NCI-H2107 treated with DMSO at 0.1 percent for 48 hours (cell line): ENCODE measurements around the gene GRIP1.
A peak's percentile ranks its signal among the peaks of the same experiment; 100 is the strongest.

Experiments
- DNase-seq: peaks from one replicate; lab custom pipeline; 2025; ENCODE audit not compliant: unreplicated experiment; lab: John Stamatoyannopoulos, UW

GRIP1 gene

DNA sequence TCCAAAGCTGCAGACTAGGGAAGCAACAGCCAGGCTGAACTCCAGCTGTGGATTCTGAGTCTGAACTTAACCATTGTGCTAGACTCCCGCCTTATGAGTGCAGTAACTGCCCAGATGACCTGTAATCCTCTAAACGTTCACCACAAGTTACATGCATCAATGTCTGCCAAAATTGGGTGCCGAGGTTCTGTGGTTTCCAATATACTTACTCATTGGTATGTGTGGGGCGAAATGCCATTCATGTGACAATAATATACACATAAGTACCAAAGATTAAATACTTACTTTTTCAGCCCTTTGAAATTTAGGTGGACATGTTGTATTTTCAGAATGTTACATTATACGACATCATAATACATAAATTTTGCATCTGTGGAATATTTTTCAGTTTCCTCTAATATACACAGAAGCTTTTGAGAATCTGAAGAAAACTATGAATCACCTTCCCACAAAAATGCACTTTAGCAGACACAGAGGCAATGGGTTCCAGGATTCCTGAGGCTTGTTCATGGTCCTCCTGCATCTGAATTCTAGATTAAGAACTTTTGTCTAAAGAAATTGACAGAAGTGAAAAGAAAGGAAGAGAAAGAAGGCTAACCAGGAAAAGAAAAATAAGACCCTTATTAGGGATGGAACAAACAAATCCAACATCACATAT is 31.7 kb downstream of the GRIP1 start:
- DNase-seq = no peak

GRCh38 chr12:66644151-66644550 is 34.7 kb downstream of the GRIP1 start:
- no peak for DNase-seq

DNA sequence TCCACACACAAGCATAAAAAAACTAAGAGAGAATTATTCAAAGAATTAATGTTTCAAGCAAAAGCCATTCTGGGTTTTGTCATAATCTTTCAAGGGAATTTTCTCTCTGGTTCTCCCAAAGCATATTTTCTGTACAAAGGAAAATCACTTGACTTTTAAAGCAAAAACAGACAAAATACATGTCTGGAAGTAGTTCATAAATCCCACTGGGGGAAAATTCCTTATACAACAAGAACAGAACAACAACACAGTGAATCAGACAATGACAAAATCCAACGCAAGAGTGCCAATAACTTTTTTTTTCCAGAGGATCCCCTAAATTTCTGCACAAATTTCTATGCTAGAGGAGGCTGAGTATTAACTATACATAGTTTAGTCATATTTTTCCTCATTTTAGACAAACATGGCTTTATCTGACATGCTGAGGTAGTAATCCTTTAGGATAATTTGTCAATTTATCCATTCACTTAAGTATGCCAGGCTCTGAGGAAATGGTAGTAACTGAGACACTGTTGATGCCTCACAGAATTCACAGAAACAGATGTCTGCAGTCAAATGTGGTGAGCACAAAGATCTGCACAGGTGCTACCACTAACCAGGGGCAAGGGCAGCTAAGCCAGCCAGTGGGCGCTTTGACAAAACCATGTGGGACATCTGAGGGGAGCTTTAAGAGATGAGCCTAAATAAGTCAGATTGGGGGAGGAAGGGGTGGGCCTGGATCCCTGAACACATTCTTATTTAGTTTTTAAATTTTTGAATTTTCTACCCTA is 38.0 kb downstream of the GRIP1 start:
- DNase-seq = no peak

DNA sequence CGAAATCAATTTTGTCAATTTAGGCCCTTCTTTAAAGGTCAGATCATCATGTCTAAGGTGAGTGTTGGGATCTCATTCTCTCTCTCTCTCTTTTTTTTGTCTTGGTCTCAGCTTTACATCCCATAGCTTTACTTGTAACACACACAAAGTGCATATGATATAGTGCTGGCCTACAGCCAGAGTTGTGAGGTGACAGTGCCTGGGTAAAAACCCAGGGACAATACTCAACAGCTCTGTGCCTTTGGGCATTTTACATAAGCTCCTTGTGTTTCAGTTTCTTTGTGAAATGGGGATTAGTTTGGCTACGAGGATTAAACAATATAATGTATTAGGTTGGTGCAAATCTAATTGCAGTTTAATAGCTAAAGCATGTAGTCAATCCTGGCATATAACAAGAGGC is 40.2 kb downstream of the GRIP1 start:
- DNase-seq = no peak

DNA sequence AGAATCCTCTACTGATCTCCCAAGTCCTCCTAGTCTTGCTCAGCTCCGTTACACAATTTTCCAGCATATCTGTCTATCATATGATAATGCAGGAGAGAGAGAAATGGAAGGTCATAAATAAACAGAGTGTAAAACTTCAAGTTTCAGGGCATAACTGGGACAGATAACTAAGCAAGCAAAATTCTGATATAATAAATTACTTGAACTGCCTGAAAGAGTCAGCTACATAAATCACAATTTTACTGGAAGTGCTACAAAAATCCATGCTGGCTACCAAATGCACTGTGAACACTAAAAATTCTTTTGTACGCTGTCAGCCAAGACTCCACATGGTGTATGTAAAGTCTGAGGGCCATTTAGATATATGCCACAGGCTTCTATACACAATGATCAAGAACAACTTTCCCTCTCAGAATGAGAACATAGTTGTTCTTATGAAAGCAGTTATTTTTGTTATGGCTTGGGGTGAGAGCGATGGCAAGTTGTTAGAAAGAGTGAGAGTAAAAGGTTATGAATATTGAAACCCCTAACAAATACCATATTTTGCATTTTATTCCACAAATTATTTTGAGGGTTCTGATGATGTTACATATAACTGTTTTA is 41.1 kb downstream of the GRIP1 start:
- DNase-seq = no peak

DNA sequence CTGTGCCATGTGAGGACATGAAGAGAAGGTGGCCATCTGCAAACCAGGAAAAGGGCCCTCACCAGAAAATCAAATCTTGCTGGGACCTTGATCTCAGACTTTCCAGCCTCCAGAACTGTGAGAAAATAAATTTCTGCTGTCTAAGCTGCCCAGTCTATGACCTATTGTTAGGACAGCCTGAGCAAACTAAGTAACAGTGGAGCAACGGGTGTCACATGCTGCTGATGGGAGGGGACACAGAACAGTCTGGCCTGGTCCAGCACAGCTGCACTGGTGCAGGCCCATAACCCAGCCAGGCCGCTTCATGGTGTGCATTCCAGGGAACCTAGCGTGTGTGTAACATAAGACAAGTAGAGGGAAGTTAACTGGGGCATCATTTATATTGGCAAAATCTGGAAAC is 42.1 kb downstream of the GRIP1 start:
- no peak for DNase-seq

DNA sequence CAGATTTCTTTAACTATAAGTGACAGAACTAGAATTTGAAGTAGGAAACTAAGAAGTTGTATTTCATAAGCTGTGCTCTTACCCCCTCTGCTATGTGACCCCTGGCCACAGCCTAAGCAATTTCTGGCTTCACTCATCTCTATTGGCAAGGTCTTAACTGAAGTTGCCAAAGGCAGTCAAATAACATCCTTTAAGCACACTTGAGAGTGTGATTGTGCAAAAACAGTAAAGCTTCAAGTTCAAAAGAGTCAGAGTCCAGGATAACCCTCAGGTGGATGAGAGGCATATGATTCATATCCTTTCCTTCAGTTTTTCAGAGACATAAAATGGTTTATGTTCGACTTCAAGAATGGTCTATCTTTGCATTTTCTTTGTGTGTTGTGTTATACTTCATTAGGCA is 45.2 kb downstream of the GRIP1 start:
- DNase-seq = no peak

GRCh38 chr12:66629138-66629870 is 49.6 kb downstream of the GRIP1 start:
- DNase-seq = no peak

- peak; percentile 22 for DNase-seq
These were observed 50.9 kb downstream of the GRIP1 start for GRCh38 chr12:66627988-66628317.

DNA sequence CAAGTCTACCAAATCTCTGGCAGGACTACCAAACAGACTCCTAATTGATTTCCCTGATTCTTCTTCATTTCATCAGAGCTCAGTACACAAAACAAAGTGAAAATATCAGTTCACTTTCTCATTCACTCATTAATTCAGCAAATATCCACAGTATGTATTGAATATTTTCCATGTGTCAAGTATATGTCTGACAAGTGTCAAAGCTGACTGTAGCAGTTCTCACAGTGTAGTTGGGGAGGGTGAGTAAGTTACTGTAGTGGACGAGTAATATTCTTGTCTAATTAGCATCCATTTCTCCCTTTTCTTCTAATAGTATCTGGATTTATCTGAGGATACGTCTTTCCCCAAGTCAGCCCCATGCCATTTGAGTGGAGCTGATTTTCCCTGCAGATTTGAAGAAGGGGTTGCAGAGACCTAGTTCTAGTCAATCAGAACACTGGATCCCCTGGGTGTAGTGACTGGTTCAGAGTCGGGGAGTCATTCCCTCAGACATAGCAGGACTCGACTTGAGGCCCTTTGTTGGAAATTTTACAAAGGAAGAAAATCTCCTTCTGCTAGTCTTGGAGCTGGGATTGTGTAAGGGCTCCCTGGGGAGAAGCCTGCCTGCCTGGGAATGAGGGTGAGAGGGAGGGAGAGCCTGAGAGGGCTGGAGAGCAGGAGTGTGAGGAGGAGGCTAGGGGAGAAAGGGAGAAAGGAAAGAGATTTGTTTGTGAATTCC is 51.4 kb downstream of the GRIP1 start:
- no peak for DNase-seq

DNA sequence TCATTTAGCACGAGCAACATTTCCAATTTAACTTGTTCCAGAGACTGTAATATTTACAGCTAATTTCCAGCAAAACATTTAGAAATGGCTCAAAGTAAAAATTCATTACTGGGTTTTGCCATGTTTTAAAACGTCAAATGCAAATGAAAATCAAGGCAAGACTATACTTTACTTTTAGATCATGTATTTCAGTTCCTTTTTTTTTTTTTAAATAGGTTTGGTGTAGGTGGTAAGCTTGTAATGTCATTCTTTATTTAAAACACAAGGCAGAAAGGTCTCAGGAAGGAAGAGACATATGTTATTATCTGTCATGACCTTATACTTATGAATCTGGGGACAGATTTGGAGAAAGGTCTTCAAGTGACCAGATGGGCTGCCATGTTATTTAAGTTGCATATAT is 54.1 kb downstream of the GRIP1 start:
- no peak for DNase-seq

DNA sequence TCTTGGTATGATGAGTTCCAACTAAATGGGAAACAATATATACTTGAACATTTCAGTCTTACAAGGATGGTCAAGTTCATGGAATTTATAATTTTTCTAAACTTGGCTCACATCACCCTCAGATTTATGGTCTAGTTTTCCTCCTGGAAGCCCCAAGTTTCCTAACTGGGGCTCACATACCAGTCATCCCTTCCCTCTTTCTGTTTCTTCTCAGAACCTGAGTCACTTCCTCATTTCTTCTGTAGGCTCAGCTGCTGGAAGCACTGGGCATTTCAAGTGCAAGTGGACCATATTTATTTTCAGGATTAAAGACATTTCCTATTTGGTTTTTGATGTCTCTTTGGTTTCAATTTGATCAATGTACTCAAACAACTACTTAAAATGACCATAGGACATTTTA is 55.4 kb downstream of the GRIP1 start:
- DNase-seq = no peak

DNA sequence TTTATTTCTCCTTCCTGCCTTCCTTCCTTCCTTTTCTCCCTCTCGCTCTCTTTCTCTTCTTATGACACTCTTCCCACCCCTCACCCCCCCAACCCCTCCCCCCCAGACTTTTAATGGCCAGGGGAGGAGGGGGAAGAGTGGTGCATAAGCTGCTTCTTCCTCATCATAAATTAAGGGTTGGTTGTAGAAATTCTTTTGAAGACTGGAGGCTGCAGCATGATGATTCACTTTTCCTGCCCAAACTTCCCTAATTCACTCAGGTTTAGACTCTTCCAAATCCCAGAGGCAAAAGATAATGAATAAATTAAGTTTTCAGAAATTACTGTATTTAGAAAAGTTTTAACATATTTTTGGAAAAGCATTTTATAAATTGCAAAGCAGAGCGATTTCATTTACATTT is 58.2 kb downstream of the GRIP1 start:
- DNase-seq = no peak

DNA sequence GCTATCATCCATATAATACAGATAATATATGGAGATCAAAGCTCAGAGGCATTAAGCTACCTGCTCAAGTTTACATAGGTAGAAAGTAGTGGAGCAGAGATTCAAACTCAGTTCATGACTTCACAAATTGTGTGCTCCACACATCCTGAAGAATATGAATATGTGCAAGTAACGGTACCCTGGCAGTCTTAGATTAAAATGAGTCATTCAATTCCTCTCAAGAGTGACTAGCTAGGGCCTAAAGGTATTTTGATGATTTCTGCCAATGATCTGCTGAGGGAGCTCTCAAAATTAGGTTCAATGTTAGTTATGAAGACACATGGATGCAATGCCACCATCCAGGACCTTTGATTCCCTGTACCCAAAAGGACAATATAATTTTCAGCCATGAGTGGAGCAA is 58.9 kb downstream of the GRIP1 start:
- no peak for DNase-seq

DNA sequence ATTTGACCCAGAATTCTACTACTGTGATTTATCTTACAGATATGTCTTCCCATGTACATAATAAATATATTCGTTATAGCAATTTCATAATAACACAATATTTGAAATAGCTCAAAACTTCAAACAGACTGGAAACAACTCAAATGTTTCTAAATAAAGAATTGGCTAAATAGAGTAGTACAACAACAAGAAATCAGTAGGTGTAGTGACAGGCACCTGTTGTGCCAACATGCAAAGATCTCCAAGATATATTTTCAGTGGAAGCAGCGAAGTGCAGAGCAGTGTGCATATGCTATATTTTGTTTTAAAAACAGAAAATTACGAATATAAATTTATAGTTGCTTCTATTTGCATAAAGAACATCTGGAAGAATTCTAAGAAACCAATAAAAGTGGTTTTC is 60.9 kb downstream of the GRIP1 start:
- DNase-seq = no peak

DNA sequence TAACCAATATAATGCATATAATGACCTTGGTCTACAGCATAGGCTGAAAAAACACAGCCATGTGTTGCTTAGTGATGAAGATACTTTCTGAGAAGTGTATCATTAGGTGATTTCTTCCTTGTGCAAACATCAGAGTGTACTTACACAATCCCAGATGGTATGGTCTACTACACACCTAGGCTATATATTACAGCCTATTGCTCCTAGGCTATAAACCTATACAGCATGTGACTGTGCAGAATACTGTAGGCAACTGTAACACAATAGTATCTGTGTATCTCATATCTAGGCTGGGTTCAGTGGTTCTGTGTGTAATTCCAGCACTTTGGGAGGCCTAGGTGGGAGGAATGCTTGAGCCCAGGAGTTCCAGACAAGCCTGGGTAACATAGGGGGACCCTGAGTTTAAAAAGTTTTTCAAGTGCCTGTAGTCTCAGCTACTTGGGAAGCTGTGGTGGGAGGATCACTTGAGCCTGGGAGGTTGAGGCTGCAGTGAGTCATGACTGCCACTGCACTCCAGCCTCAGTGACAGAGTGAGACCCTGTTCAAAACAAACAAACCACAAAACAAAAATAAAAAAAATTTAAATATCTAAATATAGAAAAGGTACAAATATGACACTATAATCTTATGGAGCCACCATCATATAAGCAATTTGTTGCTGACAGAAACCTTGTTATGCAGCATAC is 66.6 kb downstream of the GRIP1 start:
- no peak for DNase-seq

GRCh38 chr12:66607147-66607546 is 71.7 kb downstream of the GRIP1 start:
- no peak for DNase-seq

GRCh38 chr12:66605293-66605692 is 73.6 kb downstream of the GRIP1 start:
- DNase-seq = no peak

DNA sequence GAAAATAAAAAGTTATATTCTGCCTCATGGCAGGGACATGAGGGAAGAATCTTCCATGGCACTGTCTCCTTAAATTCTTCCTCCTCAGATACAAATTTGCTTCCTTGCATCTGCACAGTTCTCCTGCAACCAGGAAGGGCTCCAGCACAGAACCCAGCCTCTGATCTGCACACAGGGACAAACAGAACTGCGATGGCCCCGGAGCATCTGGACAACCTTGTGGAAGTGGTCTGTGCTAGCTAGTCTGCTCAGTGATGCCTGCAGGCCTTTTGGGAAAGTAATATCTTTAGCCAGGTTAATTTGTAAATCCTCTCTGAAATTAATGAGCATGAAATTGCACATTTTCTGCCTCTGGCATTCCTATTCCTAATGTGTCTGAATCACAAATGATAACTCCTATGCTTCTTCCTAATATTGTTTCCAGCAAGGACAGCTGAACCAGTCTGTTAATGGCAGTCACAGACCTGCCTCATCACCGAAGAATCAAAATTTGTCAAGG is 74.8 kb downstream of the GRIP1 start:
- no peak for DNase-seq

DNA sequence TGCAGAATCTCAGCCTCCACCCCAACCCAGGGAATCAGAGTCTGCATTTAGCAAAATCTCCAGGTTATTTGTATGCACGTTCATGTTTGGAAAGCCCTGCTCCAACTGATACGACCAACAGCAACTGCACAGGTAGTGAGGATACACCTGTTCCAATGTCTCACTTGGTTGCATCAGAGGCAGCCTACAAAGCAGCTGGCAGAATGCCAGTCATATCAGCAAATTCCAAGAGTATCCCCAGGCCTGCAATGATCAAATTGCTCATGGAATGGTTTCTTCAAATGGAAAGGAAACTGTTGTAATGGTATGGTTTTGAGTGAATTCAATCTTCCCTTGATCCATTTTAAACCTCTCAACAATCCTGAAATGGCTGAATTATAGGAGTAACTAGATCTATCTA is 75.4 kb downstream of the GRIP1 start:
- peak; percentile 41 for DNase-seq
